HG03095 (cell line): ENCODE measurements around the gene RNPS1.
A peak's percentile ranks its signal among the peaks of the same experiment; 100 is the strongest.

Source experiments
- ATAC-seq: cut with Tn5 transposase; IDR thresholded peaks from one replicate; pipeline ENCODE4 v1.9.1; 2021; ENCODE audit warnings: moderate library complexity; ENCODE audit not compliant: unreplicated experiment

Gene RNPS1

GRCh38 chr16:2216330-2216729 is 51.6 kb downstream of the RNPS1 start:
- ATAC-seq, result no peak

- ATAC-seq, result peak; percentile 78
Measured at GRCh38 chr16:2214719-2214968, 53.3 kb downstream of the RNPS1 start, which contains the start of gene PGP. TSS of gene PGP (minus strand) at chr16:2214840. CDS start at chr16:2214777, 63 bp downstream.

GRCh38 chr16:2213817-2214718 is 53.9 kb downstream of the RNPS1 start:
- ATAC-seq, result no peak

- no peak for ATAC-seq
Measured at GRCh38 chr16:2212362-2213324, 55.3 kb downstream of the RNPS1 start.

- ATAC-seq, result no peak
Measured at GRCh38 chr16:2211923-2212347, 56.0 kb downstream of the RNPS1 start.

GRCh38 chr16:2210386-2211365 is 57.2 kb downstream of the RNPS1 start, which contains the start of gene BRICD5:
TSS of gene BRICD5 (minus strand) at chr16:2210863. CDS start at chr16:2210833, 30 bp downstream.
- ATAC-seq, result no peak

- ATAC-seq, result no peak
Measured at GRCh38 chr16:2210009-2210332, 58.0 kb downstream of the RNPS1 start.

GRCh38 chr16:2209258-2210008 is 58.5 kb downstream of the RNPS1 start:
- no peak for ATAC-seq

- ATAC-seq, result no peak
Measured at GRCh38 chr16:2208772-2209171, 59.2 kb downstream of the RNPS1 start.

GRCh38 chr16:2208308-2208707 is 59.6 kb downstream of the RNPS1 start:
- ATAC-seq, result no peak

GRCh38 chr16:2207872-2208271 is 60.1 kb downstream of the RNPS1 start:
- no peak for ATAC-seq

- no peak for ATAC-seq
Measured at GRCh38 chr16:2206780-2207433, 61.0 kb downstream of the RNPS1 start.

- ATAC-seq, result no peak
Measured at GRCh38 chr16:2206420-2206779, 61.5 kb downstream of the RNPS1 start.

GRCh38 chr16:2205967-2206313 is 62.0 kb downstream of the RNPS1 start:
- peak; percentile 9 for ATAC-seq

GRCh38 chr16:2205104-2205966 is 62.6 kb downstream of the RNPS1 start, which contains the start of gene MLST8:
TSS of gene MLST8 (plus strand) at chr16:2205454. CDS start at chr16:2206086, 632 bp downstream.
- peak; percentile 45 for ATAC-seq

- no peak for ATAC-seq
Measured at GRCh38 chr16:2204416-2205103, 63.4 kb downstream of the RNPS1 start.
